Keratinocyte (primary cell): ENCODE data around the gene PRDM10. TPM values are rescaled to one million over a fixed set of nuclear protein-coding genes. Genes with fewer than 3 reads are reported as not detected.
A peak's percentile ranks its signal among the peaks of the same experiment; 100 is the strongest.

Experiments
- DNase-seq: peaks from one replicate; pipeline ENCODE4 v3.0.0-alpha.2; 2011; ENCODE audit warnings: low read depth, missing footprints, low spot score
- FAIRE-seq: peaks from 2 replicates; lab custom pipeline; 2011; peaks lifted over from hg19 to GRCh38; lab: Jason Lieb, UNC
- H2AFZ ChIP-seq: 2 replicates; pipeline ENCODE4 v1.6.0; 2012; ENCODE audit warnings: low read length, control low read depth, inconsistent platforms; ENCODE audit not compliant: control insufficient read depth
- H3K27ac ChIP-seq: 2 replicates; pipeline ENCODE4 v1.5.1; 2011; ENCODE audit warnings: low read length; ENCODE audit not compliant: control insufficient read depth, insufficient read depth
- H3K27me3 ChIP-seq: 3 replicates; pipeline ENCODE4 v1.6.0; 2011; ENCODE audit warnings: low read length; ENCODE audit not compliant: control insufficient read depth, insufficient read depth; ENCODE audit errors: extremely low read depth
- H3K36me3 ChIP-seq, 2 experiments: 2 replicates in 1 of 2; 3 replicates in 1 of 2; pipeline ENCODE4 v1.5.1; 2011; ENCODE audit warnings: low read length in 2 of 2, mild to moderate bottlenecking in 1 of 2; ENCODE audit not compliant: control insufficient read depth in 2 of 2, insufficient read depth in 2 of 2; ENCODE audit errors: extremely low read depth in 1 of 2
- H3K4me1 ChIP-seq: 3 replicates; pipeline ENCODE4 v1.5.1; 2011; ENCODE audit warnings: low read length; ENCODE audit not compliant: control insufficient read depth, insufficient read depth; ENCODE audit errors: extremely low read depth
- H3K4me2 ChIP-seq: 3 replicates; pipeline ENCODE4 v1.6.0; 2011; ENCODE audit warnings: low read depth, low read length; ENCODE audit not compliant: control insufficient read depth, insufficient read depth; ENCODE audit errors: extremely low read depth
- H3K4me3 ChIP-seq, 3 experiments: fragments of 200-600 bp in 1 of 3; sonication (generic) in 1 of 3; 2 replicates in 2 of 3; 3 replicates in 1 of 3; pipeline ENCODE4 v1.5.1; 2011 to 2016; ENCODE audit warnings: low read length in 3 of 3, mild to moderate bottlenecking in 3 of 3, control low read depth in 2 of 3, inconsistent platforms in 1 of 3, low read depth in 1 of 3, mixed read lengths in 1 of 3, mixed run types in 1 of 3, moderate library complexity in 1 of 3; ENCODE audit not compliant: control insufficient read depth in 2 of 3, insufficient read depth in 2 of 3; ENCODE audit errors: extremely low read depth in 1 of 3
- H3K79me2 ChIP-seq: 2 replicates; pipeline ENCODE4 v1.6.0; 2012; ENCODE audit warnings: low read length; ENCODE audit not compliant: control insufficient read depth, insufficient read depth
- H3K9ac ChIP-seq: 3 replicates; pipeline ENCODE4 v1.6.0; 2011; ENCODE audit warnings: low read length; ENCODE audit not compliant: control insufficient read depth, insufficient read depth; ENCODE audit errors: extremely low read depth
- H3K9me1 ChIP-seq: 3 replicates; pipeline ENCODE4 v1.6.0; 2011; ENCODE audit warnings: low read length; ENCODE audit not compliant: control insufficient read depth, insufficient read depth; ENCODE audit errors: extremely low read depth
- H3K9me3 ChIP-seq: 2 replicates; pipeline ENCODE4 v1.5.1; 2012; ENCODE audit warnings: low read depth, low read length; ENCODE audit not compliant: control insufficient read depth
- H4K20me1 ChIP-seq: 3 replicates; pipeline ENCODE4 v1.6.0; 2011; ENCODE audit warnings: low read length; ENCODE audit not compliant: control insufficient read depth, insufficient read depth; ENCODE audit errors: extremely low read depth
- EZH2 ChIP-seq: IDR thresholded peaks from one replicate; pipeline ENCODE4 v1.6.1; 2012; ENCODE audit warnings: inconsistent platforms, mild to moderate bottlenecking, low read length, moderate library complexity
- dilution Hi-C: fragments of 300-500 bp; cut with MboI; formaldehyde crosslinking; loops from one replicate; pipeline ENCODE4 v1.7.0; 2020; ENCODE audit warnings: low sequenced_read_pairs; ENCODE audit not compliant: extremely low pct_ligation_motif_present
- polyA plus RNA-seq, 5 experiments: library from polyadenylated mRNA; depleted of rRNA in 3 of 5; stranded (reverse) in 3 of 5; stranded (forward) in 1 of 5; unstranded in 1 of 5; fragments of >200 nt; gene quantifications; 1 replicate in 1 of 5; 2 replicates in 3 of 5; 3 replicates in 1 of 5; pipeline versions ENCODE4 v1.2.1 to v1.2.3, GENCODE V29; 2011 to 2012; ENCODE audit warnings: missing spikeins in 2 of 5, low read depth in 1 of 5, low replicate concordance in 1 of 5
- TF ChIP-seq, protein P1 (sequence below), 3 experiments: IDR thresholded peaks in 1 of 3; conservative IDR thresholded peaks in 1 of 3; optimal IDR thresholded peaks in 1 of 3; 2 replicates in 2 of 3; 3 replicates in 1 of 3; pipeline versions ENCODE3 to v1.5.1; 2011; ENCODE audit warnings: low read length in 3 of 3, mild to moderate bottlenecking in 3 of 3, moderate library complexity in 2 of 3, control low read depth in 1 of 3, inconsistent platforms in 1 of 3; ENCODE audit not compliant: insufficient read depth in 2 of 3; ENCODE audit errors: extremely low read depth in 1 of 3

Gene PRDM10
- polyA plus RNA-seq, 1 donor (not counting 4 experiments of a cell fraction or from before 2014, with no cell fraction given), result 4.7 TPM

- Histone ChIP-seq H2AFZ (peak overlapping the region; percentile 89), H3K4me3 (peak overlapping the region; percentile 69 to 98 (median 95)), H3K9ac (peak overlapping the region; percentile 85), H3K9me1 (no peaks in the 10 kb centered on the region), H3K27me3 (no peaks in the 10 kb centered on the region), H3K79me2 (peaks cover 27% of the 10 kb centered on the region), H3K27ac (peak overlapping the region; percentile 65), H3K4me1 (peaks cover 16% of the 10 kb centered on the region), H3K9me3 (no peaks in the 10 kb centered on the region), H4K20me1 (no peaks in the 10 kb centered on the region), H3K4me2 (peak overlapping the region; percentile 83), H3K36me3 (peaks cover 10 to 14% of the 10 kb centered on the region in 2 experiments)
- no peak for DNase-seq
- no peak for TF ChIP-seq EZH2
- TF ChIP-seq, protein P1, sequence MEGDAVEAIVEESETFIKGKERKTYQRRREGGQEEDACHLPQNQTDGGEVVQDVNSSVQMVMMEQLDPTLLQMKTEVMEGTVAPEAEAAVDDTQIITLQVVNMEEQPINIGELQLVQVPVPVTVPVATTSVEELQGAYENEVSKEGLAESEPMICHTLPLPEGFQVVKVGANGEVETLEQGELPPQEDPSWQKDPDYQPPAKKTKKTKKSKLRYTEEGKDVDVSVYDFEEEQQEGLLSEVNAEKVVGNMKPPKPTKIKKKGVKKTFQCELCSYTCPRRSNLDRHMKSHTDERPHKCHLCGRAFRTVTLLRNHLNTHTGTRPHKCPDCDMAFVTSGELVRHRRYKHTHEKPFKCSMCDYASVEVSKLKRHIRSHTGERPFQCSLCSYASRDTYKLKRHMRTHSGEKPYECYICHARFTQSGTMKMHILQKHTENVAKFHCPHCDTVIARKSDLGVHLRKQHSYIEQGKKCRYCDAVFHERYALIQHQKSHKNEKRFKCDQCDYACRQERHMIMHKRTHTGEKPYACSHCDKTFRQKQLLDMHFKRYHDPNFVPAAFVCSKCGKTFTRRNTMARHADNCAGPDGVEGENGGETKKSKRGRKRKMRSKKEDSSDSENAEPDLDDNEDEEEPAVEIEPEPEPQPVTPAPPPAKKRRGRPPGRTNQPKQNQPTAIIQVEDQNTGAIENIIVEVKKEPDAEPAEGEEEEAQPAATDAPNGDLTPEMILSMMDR (optimal IDR thresholded peaks at IDR 0.05 in 1 of 3, IDR thresholded peaks at IDR 0.05 in 1 of 3, conservative IDR thresholded peaks at IDR 0.05 in 1 of 3; ENCODE audit: extremely low read depth in 1 of 3, insufficient read depth in 2 of 3, low read length in 3 of 3), result no peak
- dilution Hi-C loops, result no loop called here
- FAIRE-seq, result no peak
These were observed 106.6 kb downstream of the PRDM10 start for GRCh38 chr11:129896062-129896461.

DNA sequence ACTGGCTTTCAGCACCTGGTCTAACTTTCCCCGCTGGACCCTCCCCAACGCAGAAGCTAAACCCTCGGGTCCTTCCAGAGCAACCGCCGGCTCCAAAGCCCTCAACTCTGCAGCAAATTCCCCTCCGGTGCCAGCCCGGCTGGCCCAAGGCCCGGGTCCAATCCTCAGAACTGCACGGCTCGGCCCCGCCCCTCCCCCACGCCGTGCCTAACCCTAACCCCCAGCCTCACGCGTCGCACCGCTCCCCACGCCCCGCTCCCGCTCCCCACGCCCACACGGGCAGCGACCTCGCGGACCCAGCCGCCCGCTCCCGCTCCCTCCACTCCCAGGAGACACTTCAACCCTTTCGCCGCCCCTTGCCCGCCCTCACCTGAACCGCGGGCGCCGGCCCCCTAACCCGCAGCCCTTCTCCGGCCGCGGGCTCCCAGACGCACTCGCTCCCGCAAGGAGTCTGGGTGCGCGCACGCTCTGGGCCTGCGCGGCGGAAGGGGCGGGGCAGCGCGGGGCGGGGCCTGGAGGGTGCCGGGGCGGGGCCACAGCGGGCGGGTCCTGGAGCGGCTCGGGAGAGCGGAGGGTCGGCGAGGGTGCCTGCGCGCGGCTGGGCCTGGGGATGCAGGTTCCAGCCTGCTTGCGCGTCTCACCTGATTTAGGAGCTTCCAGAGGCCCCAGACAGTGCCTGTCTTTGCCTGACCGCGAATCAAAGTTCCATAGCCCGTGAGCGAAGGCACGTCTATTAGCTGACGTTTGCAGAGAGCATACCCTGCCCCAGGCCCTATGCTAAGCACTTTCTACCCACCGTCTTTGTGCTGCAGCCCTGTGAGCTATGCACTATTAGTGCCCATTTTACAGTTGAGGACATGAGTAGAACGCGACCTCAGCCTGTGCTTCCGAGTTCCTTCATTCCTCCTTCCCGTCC lies 107.3 kb downstream of the PRDM10 start, which contains the start of gene NFRKB:
TSS of gene NFRKB (minus strand) at position 453 of the 916 bp plus-strand sequence. CDS start 2,729 bp downstream, outside the sequence.
- Histone ChIP-seq H3K27me3 (no peaks in the 10 kb centered on the region), H3K36me3 (peaks cover 12 to 17% of the 10 kb centered on the region in 2 experiments), H2AFZ (peak within 1 kb of the TSS; percentile 89), H3K9me3 (no peaks in the 10 kb centered on the region), H3K9ac (peak within 1 kb of the TSS; percentile 85), H3K4me1 (peaks cover 16% of the 10 kb centered on the region), H3K4me2 (peak within 1 kb of the TSS; percentile 83), H4K20me1 (no peaks in the 10 kb centered on the region), H3K9me1 (no peaks in the 10 kb centered on the region), H3K79me2 (peaks cover 27% of the 10 kb centered on the region), H3K4me3 (peak within 1 kb of the TSS; percentile 88 to 98 (median 95)), H3K27ac (peak within 1 kb of the TSS; percentile 65)
- TF ChIP-seq, protein P1 (optimal IDR thresholded peaks at IDR 0.05 in 1 of 3, IDR thresholded peaks at IDR 0.05 in 1 of 3, conservative IDR thresholded peaks at IDR 0.05 in 1 of 3; ENCODE audit: extremely low read depth in 1 of 3, insufficient read depth in 2 of 3, low read length in 3 of 3), result no peak
- TF ChIP-seq EZH2, result no peak
- dilution Hi-C loops, result no loop called here
- FAIRE-seq, result peak; percentile 9
- DNase-seq, result no peak
